K562 (cell line): ENCODE measurements around the gene ARHGEF4.

ENCODE experiments used
- ERF ChIP-seq: fragments of 450-650 bp; formaldehyde crosslinking; IDR thresholded peaks from 2 replicates; pipeline ENCODE4 v1.4.0; 2020; ENCODE audit warnings: mild to moderate bottlenecking, mixed read lengths
- FOSL1 ChIP-seq: fragments of 200-800 bp; sonication (Bioruptor generic); conservative IDR thresholded peaks from 2 replicates; pipeline ENCODE4 v1.6.1; 2016; ENCODE audit warnings: missing genetic modification characterization, missing compliant biosample characterization
- POLR2A ChIP-seq: fragments of 450-650 bp; conservative IDR thresholded peaks from 2 replicates; pipeline ENCODE4 v1.6.1; 2016
- SETDB1 ChIP-seq: IDR thresholded peaks from one replicate; pipeline ENCODE4 v1.6.1; 2012; ENCODE audit warnings: low read length, control low read depth, inconsistent platforms
- SMARCA4 ChIP-seq: fragments of 450-650 bp; IDR thresholded peaks from 2 replicates; pipeline ENCODE4 v1.6.1; 2016
- TAF7 ChIP-seq: fragments of 450-650 bp; IDR thresholded peaks from 2 replicates; pipeline ENCODE4 v1.6.1; 2016; ENCODE audit warnings: missing genetic modification characterization, missing compliant biosample characterization
- TCF3 ChIP-seq: sonication (generic); formaldehyde crosslinking; IDR thresholded peaks from 2 replicates; pipeline ENCODE4 v1.4.0; 2020; ENCODE audit warnings: mild to moderate bottlenecking, missing genetic modification reagents
- TCF7 ChIP-seq: sonication (generic); IDR thresholded peaks from 2 replicates; pipeline ENCODE4 v1.6.1; 2016; ENCODE audit warnings: antibody characterized with exemption, borderline replicate concordance
- ZNF133 ChIP-seq: fragments of 250-450 bp; sonication (Bioruptor Pico); IDR thresholded peaks from 2 replicates; pipeline ENCODE4 v1.4.0; 2020; ENCODE audit warnings: mild to moderate bottlenecking
- ZNF707 ChIP-seq: fragments of 250-450 bp; sonication (Bioruptor Pico); conservative IDR thresholded peaks from 2 replicates; pipeline ENCODE4 v1.8.0; 2022; ENCODE audit warnings: inconsistent platforms, mild to moderate bottlenecking, moderate library complexity
- TF ChIP-seq, protein P1 (sequence below): fragments of 450-650 bp; IDR thresholded peaks from 2 replicates; pipeline ENCODE4 v1.7.0; 2016; ENCODE audit warnings: borderline replicate concordance
- TF ChIP-seq, protein P2 (sequence below), 3 experiments: IDR thresholded peaks in 2 of 3; conservative IDR thresholded peaks in 1 of 3; 2 replicates each; pipeline ENCODE4 v1.5.1; 2011 to 2012; ENCODE audit warnings: low read length in 3 of 3, mild to moderate bottlenecking in 3 of 3, control low read depth in 2 of 3, improper control_type of control experiment in 1 of 3, inconsistent platforms in 1 of 3, low read depth in 1 of 3, mixed read lengths in 1 of 3, moderate library complexity in 1 of 3; ENCODE audit not compliant: insufficient read depth in 2 of 3
- TF ChIP-seq, protein P3 (sequence below), 2 experiments: fragments of 450-650 bp; formaldehyde crosslinking in 1 of 2; IDR thresholded peaks; 2 replicates each; pipeline versions ENCODE4 v1.4.0 to v1.6.1; 2014 to 2020; ENCODE audit warnings: mild to moderate bottlenecking in 2 of 2, borderline replicate concordance in 1 of 2, low read depth in 1 of 2

DNA sequence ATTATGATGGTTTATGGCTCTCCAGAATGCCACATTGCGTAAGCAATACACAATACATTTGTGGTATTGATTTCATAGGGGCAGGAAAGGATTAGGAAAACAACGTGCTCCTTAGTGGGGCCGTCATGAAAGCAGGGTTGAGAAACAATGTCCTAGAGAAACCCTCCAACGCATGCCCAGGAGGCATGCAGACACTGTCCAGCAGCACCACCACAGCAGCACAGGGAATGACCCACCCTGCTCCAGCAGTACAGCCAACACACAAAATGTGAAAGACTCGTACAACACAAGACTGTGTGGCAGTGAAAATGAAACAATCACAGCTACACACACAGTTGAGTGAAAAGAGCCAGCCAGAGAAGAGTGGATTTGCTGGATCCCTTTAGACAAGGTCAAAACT, 190.2 kb downstream of the ARHGEF4 start:
- TF ChIP-seq FOSL1 (tag) (no peak), TCF7 (no peak), TAF7 (no peak), ZNF133 (CRISPR knock-in tag) (no peak), POLR2A (no peak), SETDB1 (no peak), ERF (CRISPR knock-in tag) (no peak), ZNF707 (CRISPR knock-in tag) (no peak), SMARCA4 (no peak), TCF3 (CRISPR knock-in tag) (no peak)
- TF ChIP-seq, protein P1, sequence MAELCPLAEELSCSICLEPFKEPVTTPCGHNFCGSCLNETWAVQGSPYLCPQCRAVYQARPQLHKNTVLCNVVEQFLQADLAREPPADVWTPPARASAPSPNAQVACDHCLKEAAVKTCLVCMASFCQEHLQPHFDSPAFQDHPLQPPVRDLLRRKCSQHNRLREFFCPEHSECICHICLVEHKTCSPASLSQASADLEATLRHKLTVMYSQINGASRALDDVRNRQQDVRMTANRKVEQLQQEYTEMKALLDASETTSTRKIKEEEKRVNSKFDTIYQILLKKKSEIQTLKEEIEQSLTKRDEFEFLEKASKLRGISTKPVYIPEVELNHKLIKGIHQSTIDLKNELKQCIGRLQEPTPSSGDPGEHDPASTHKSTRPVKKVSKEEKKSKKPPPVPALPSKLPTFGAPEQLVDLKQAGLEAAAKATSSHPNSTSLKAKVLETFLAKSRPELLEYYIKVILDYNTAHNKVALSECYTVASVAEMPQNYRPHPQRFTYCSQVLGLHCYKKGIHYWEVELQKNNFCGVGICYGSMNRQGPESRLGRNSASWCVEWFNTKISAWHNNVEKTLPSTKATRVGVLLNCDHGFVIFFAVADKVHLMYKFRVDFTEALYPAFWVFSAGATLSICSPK = no peak
- TF ChIP-seq, protein P2, sequence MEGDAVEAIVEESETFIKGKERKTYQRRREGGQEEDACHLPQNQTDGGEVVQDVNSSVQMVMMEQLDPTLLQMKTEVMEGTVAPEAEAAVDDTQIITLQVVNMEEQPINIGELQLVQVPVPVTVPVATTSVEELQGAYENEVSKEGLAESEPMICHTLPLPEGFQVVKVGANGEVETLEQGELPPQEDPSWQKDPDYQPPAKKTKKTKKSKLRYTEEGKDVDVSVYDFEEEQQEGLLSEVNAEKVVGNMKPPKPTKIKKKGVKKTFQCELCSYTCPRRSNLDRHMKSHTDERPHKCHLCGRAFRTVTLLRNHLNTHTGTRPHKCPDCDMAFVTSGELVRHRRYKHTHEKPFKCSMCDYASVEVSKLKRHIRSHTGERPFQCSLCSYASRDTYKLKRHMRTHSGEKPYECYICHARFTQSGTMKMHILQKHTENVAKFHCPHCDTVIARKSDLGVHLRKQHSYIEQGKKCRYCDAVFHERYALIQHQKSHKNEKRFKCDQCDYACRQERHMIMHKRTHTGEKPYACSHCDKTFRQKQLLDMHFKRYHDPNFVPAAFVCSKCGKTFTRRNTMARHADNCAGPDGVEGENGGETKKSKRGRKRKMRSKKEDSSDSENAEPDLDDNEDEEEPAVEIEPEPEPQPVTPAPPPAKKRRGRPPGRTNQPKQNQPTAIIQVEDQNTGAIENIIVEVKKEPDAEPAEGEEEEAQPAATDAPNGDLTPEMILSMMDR (IDR thresholded peaks at IDR 0.05 in 2 of 3, conservative IDR thresholded peaks at IDR 0.05 in 1 of 3; ENCODE audit: insufficient read depth in 2 of 3, low read depth in 1 of 3, low read length in 3 of 3) = no peak
- TF ChIP-seq, protein P3, sequence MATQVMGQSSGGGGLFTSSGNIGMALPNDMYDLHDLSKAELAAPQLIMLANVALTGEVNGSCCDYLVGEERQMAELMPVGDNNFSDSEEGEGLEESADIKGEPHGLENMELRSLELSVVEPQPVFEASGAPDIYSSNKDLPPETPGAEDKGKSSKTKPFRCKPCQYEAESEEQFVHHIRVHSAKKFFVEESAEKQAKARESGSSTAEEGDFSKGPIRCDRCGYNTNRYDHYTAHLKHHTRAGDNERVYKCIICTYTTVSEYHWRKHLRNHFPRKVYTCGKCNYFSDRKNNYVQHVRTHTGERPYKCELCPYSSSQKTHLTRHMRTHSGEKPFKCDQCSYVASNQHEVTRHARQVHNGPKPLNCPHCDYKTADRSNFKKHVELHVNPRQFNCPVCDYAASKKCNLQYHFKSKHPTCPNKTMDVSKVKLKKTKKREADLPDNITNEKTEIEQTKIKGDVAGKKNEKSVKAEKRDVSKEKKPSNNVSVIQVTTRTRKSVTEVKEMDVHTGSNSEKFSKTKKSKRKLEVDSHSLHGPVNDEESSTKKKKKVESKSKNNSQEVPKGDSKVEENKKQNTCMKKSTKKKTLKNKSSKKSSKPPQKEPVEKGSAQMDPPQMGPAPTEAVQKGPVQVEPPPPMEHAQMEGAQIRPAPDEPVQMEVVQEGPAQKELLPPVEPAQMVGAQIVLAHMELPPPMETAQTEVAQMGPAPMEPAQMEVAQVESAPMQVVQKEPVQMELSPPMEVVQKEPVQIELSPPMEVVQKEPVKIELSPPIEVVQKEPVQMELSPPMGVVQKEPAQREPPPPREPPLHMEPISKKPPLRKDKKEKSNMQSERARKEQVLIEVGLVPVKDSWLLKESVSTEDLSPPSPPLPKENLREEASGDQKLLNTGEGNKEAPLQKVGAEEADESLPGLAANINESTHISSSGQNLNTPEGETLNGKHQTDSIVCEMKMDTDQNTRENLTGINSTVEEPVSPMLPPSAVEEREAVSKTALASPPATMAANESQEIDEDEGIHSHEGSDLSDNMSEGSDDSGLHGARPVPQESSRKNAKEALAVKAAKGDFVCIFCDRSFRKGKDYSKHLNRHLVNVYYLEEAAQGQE (IDR thresholded peaks at IDR 0.05; ENCODE audit: borderline replicate concordance) = no peak
- TF ChIP-seq, protein P3 (CRISPR knock-in tag; IDR thresholded peaks at IDR 0.05; ENCODE audit: low read depth) = no peak
